ENCODE measurements around the gene PNPLA7. TPM values are rescaled to one million over a fixed set of nuclear protein-coding genes. Genes with fewer than 3 reads are reported as not detected.
"Not testable (repeated sequence)": the region's sequence is repeated elsewhere in the genome, so short reads cannot be mapped to it uniquely, and the experiment has no call there.

PNPLA7 gene
- total and polyA plus RNA-seq, 4 donors = 0.79 to 8.9 (median 7.7) TPM

- peak; percentile 61 for ATAC-seq (ENCODE audit: insufficient read depth, low FRiP score)
- peaks cover 0 to 2% (median 0%) of the 10 kb centered on the region in 4 donors for H3K36me3 ChIP-seq (ENCODE audit: control insufficient read depth in 4 of 4, insufficient read depth in 4 of 4, low read length in 4 of 4)
- TF ChIP-seq, protein P1, sequence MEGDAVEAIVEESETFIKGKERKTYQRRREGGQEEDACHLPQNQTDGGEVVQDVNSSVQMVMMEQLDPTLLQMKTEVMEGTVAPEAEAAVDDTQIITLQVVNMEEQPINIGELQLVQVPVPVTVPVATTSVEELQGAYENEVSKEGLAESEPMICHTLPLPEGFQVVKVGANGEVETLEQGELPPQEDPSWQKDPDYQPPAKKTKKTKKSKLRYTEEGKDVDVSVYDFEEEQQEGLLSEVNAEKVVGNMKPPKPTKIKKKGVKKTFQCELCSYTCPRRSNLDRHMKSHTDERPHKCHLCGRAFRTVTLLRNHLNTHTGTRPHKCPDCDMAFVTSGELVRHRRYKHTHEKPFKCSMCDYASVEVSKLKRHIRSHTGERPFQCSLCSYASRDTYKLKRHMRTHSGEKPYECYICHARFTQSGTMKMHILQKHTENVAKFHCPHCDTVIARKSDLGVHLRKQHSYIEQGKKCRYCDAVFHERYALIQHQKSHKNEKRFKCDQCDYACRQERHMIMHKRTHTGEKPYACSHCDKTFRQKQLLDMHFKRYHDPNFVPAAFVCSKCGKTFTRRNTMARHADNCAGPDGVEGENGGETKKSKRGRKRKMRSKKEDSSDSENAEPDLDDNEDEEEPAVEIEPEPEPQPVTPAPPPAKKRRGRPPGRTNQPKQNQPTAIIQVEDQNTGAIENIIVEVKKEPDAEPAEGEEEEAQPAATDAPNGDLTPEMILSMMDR (IDR thresholded peaks at IDR 0.05; ENCODE audit: control extremely low read depth, extremely low read depth) = no peak
- no peak overlapping the region for H3K9ac ChIP-seq (ENCODE audit: insufficient read depth in 1 of 2, low read length in 2 of 2)
- WGBS, 2 donors = 20 to 30% methylated on average over 23 to 29 of the region's 30 CpGs
- H3K4me1 ChIP-seq (ENCODE audit: control insufficient read depth in 5 of 5, insufficient read depth in 5 of 5, low read length in 5 of 5) = peaks cover 0 to 15% (median 3%) of the 10 kb centered on the region in 5 donors
- peak overlapping the region; percentile 75 to 82 for H3K27ac ChIP-seq (ENCODE audit: low read depth in 1 of 2, low read length in 1 of 2)
- no peak overlapping the region for H3K4me3 ChIP-seq
- H3K9me3 ChIP-seq (ENCODE audit: control insufficient read depth in 4 of 4, insufficient read depth in 3 of 4, low read length in 3 of 4) = no peaks in the 10 kb centered on the region
- peak; percentile 26 to 61 (median 41) for DNase-seq
- H3K27me3 ChIP-seq (ENCODE audit: control insufficient read depth in 3 of 3, insufficient read depth in 3 of 3, low read length in 2 of 3) = no peaks in the 10 kb centered on the region
Observed at GRCh38 chr9:137411645-137412380, 138.4 kb downstream of the PNPLA7 start.

DNA sequence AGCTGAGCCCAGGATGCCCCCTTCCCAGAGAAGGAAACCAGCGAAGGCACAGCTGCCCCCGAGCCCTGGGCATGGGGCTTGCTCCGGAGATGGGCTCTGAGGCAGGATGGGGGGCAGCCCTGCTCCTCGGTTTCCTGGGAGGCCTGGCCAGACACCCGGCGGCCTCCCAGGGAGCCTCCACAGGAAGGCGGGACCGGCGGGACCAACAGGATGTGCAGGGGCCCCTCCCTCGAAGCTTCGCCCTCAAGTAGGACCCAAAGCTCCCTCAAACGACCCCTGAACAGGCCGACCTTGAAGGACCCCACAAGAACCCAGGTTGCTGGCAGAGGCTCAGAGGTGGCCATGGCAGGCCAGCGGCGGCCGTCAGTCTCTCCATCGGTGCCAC lies 138.9 kb downstream of the PNPLA7 start:
- Histone ChIP-seq H3K9ac (ENCODE audit: insufficient read depth in 1 of 2, low read length in 2 of 2) (no peak overlapping the region), H3K9me3 (ENCODE audit: control insufficient read depth in 4 of 4, insufficient read depth in 3 of 4, low read length in 3 of 4) (no peaks in the 10 kb centered on the region), H3K27me3 (ENCODE audit: control insufficient read depth in 3 of 3, insufficient read depth in 3 of 3, low read length in 2 of 3) (no peaks in the 10 kb centered on the region), H3K4me1 (ENCODE audit: control insufficient read depth in 5 of 5, insufficient read depth in 5 of 5, low read length in 5 of 5) (peaks cover 0 to 15% (median 3%) of the 10 kb centered on the region in 5 donors), H3K36me3 (ENCODE audit: control insufficient read depth in 4 of 4, insufficient read depth in 4 of 4, low read length in 4 of 4) (peaks cover 0 to 2% (median 0%) of the 10 kb centered on the region in 4 donors), H3K27ac (ENCODE audit: low read depth in 1 of 2, low read length in 1 of 2) (peak overlapping the region; percentile 56 to 75), H3K4me3 (no peak overlapping the region)
- WGBS, 2 donors = 27 to 31% methylated on average over 13 to 17 of the region's 17 CpGs
- TF ChIP-seq, protein P1 (IDR thresholded peaks at IDR 0.05; ENCODE audit: control extremely low read depth, extremely low read depth) = no peak
- no peak for DNase-seq
- no peak for ATAC-seq (ENCODE audit: insufficient read depth, low FRiP score)

- H3K9ac ChIP-seq (ENCODE audit: insufficient read depth in 1 of 2, low read length in 2 of 2) = no peak overlapping the region
- 80 to 83% methylated on average over 15 of the region's 15 CpGs for WGBS, 2 donors
- ATAC-seq (ENCODE audit: insufficient read depth, low FRiP score) (no peak), DNase-seq (no peak)
- no peak overlapping the region for H3K4me3 ChIP-seq
- peaks cover 0 to 15% (median 3%) of the 10 kb centered on the region in 5 donors for H3K4me1 ChIP-seq (ENCODE audit: control insufficient read depth in 5 of 5, insufficient read depth in 5 of 5, low read length in 5 of 5)
- H3K27ac ChIP-seq (ENCODE audit: low read depth in 1 of 2, low read length in 1 of 2) = peak overlapping the region; percentile 56 to 75
- H3K9me3 ChIP-seq (ENCODE audit: control insufficient read depth in 4 of 4, insufficient read depth in 3 of 4, low read length in 3 of 4) = no peaks in the 10 kb centered on the region
- no peaks in the 10 kb centered on the region for H3K27me3 ChIP-seq (ENCODE audit: control insufficient read depth in 3 of 3, insufficient read depth in 3 of 3, low read length in 2 of 3)
- TF ChIP-seq, protein P1 (IDR thresholded peaks at IDR 0.05; ENCODE audit: control extremely low read depth, extremely low read depth) = no peak
- peaks cover 0 to 2% (median 0%) of the 10 kb centered on the region in 4 donors for H3K36me3 ChIP-seq (ENCODE audit: control insufficient read depth in 4 of 4, insufficient read depth in 4 of 4, low read length in 4 of 4)
Observed at GRCh38 chr9:137410891-137411249, 139.3 kb downstream of the PNPLA7 start.

DNA sequence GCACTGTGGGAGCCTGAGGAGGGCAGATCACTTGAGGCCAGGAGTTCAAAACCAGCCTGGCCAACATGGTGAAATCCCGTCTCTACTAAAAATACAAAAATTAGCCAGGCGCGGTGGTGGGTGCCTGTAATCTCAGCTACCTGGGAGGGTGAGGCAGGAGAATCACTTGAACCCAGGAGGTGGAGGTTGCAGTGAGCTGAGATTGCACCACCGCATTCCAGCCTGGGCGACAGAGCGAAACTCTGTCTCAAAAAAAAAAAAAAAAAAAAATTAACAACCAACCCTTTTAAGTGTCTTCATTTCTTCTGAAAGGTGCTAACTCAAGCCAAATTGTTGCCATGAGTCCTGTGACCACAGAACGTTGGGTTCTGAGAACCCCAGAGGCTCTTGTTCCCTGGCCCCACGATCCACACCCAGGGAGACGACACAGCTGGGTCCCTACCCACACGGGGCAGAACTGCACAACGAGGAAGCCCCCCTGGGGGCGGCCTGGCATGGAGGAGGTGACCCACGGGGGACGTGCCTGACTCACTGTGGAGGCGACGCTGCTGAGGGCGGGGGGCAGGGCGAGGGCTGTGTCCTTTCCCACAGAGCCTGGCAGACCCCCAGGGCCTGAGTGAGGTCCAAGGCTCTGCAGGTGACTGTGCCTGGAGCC lies 139.8 kb downstream of the PNPLA7 start:
- WGBS, 2 donors = 77 to 81% methylated on average over 18 of the region's 18 CpGs
- H3K4me3 ChIP-seq; H3K36me3 ChIP-seq (ENCODE audit: control insufficient read depth in 4 of 4, insufficient read depth in 4 of 4, low read length in 4 of 4); H3K9ac ChIP-seq (ENCODE audit: insufficient read depth in 1 of 2, low read length in 2 of 2); H3K27me3 ChIP-seq (ENCODE audit: control insufficient read depth in 3 of 3, insufficient read depth in 3 of 3, low read length in 2 of 3); H3K9me3 ChIP-seq (ENCODE audit: control insufficient read depth in 4 of 4, insufficient read depth in 3 of 4, low read length in 3 of 4); ATAC-seq (ENCODE audit: insufficient read depth, low FRiP score); DNase-seq: not testable (repeated sequence)
- H3K27ac ChIP-seq (ENCODE audit: low read depth in 1 of 2, low read length in 1 of 2) = peak overlapping the region; percentile 56 to 75
- peaks cover 0 to 18% (median 3%) of the 10 kb centered on the region in 5 donors for H3K4me1 ChIP-seq (ENCODE audit: control insufficient read depth in 5 of 5, insufficient read depth in 5 of 5, low read length in 5 of 5)

All from lung (tissue), 12 donors.